ENCODE data around the gene SDHC. TPM values are rescaled to one million over a fixed set of nuclear protein-coding genes. Genes with fewer than 3 reads are reported as not detected.
A peak's percentile ranks its signal among the peaks of the same experiment; 100 is the strongest.

The SDHC gene
- total and polyA plus RNA-seq, 2 of the 13 experiments (the other 11 are each of a cell fraction or from before 2014, with no cell fraction given) = 27.1 to 229 TPM

DNA sequence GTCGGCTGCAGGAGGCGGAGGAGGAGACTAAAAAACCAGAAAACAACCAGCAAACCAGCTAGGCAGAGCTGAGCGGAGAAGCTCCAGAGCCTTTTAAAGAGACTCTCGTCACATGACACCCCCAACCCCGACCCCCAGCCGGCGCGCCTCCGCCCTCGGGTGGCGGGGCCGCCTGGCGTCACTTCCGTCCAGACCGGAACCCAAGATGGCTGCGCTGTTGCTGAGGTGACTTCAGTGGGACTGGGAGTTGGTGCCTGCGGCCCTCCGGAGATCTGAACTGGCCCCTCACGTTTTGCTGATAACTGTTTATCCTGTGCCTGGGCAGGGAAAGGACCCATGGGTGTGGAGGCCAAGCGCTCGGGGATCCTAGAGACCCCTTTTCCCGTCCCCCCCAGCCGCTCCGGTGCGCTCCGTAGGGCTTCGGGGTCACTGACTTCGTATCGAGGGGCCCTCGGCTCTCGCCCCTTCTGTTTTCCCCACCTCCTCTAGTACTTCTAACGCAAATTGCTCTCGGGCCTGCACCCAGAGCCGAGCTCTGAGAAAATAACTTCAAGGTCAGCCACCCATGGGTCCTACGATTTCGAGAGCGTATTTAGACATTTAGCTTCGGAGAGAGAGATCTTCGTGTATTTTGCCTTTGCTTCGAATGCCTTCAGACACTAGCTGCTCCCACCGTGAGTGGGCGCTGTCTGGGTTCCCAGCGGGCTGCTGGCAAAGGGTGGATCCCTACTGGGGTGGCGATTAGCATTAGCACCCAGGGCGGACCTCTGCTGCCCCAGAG is at the start of gene SDHC (continued):
- TF ChIP-seq, protein P1, sequence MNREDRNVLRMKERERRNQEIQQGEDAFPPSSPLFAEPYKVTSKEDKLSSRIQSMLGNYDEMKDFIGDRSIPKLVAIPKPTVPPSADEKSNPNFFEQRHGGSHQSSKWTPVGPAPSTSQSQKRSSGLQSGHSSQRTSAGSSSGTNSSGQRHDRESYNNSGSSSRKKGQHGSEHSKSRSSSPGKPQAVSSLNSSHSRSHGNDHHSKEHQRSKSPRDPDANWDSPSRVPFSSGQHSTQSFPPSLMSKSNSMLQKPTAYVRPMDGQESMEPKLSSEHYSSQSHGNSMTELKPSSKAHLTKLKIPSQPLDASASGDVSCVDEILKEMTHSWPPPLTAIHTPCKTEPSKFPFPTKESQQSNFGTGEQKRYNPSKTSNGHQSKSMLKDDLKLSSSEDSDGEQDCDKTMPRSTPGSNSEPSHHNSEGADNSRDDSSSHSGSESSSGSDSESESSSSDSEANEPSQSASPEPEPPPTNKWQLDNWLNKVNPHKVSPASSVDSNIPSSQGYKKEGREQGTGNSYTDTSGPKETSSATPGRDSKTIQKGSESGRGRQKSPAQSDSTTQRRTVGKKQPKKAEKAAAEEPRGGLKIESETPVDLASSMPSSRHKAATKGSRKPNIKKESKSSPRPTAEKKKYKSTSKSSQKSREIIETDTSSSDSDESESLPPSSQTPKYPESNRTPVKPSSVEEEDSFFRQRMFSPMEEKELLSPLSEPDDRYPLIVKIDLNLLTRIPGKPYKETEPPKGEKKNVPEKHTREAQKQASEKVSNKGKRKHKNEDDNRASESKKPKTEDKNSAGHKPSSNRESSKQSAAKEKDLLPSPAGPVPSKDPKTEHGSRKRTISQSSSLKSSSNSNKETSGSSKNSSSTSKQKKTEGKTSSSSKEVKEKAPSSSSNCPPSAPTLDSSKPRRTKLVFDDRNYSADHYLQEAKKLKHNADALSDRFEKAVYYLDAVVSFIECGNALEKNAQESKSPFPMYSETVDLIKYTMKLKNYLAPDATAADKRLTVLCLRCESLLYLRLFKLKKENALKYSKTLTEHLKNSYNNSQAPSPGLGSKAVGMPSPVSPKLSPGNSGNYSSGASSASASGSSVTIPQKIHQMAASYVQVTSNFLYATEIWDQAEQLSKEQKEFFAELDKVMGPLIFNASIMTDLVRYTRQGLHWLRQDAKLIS (CRISPR knock-in tag; IDR thresholded peaks at IDR 0.05) = no peak
- TF ChIP-seq, protein P2, sequence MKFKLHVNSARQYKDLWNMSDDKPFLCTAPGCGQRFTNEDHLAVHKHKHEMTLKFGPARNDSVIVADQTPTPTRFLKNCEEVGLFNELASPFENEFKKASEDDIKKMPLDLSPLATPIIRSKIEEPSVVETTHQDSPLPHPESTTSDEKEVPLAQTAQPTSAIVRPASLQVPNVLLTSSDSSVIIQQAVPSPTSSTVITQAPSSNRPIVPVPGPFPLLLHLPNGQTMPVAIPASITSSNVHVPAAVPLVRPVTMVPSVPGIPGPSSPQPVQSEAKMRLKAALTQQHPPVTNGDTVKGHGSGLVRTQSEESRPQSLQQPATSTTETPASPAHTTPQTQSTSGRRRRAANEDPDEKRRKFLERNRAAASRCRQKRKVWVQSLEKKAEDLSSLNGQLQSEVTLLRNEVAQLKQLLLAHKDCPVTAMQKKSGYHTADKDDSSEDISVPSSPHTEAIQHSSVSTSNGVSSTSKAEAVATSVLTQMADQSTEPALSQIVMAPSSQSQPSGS (CRISPR knock-in tag; IDR thresholded peaks at IDR 0.05) = peak; percentile 38
- no peak for TF ChIP-seq TCF12 (IDR thresholded peaks at IDR 0.05)
- no peak; the same call in 1 of the 2 replicates for TF ChIP-seq TCF12 (CRISPR knock-in tag; IDR thresholded peaks at IDR 0.05)
- TF ChIP-seq ZNF34 (CRISPR knock-in tag; IDR thresholded peaks at IDR 0.05; ENCODE audit: borderline replicate concordance) = no peak
- TF ChIP-seq ZNF350 (CRISPR knock-in tag; IDR thresholded peaks at IDR 0.05; ENCODE audit: borderline replicate concordance, low read depth) = peak; percentile 91; the same call in 1 of the 2 replicates
- no peak for TF ChIP-seq ZNF44 (CRISPR knock-in tag; IDR thresholded peaks at IDR 0.05)
- TF ChIP-seq ZNF337 (CRISPR knock-in tag; IDR thresholded peaks at IDR 0.05; ENCODE audit: borderline replicate concordance, low read depth) = no peak
- TF ChIP-seq, protein P3, sequence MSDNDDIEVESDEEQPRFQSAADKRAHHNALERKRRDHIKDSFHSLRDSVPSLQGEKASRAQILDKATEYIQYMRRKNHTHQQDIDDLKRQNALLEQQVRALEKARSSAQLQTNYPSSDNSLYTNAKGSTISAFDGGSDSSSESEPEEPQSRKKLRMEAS (IDR thresholded peaks at IDR 0.05) = 0 out of 2 replicates have a peak, but pooled peaks have one; percentile 11
- no peak for TF ChIP-seq TCF7L2 (IDR thresholded peaks at IDR 0.05; ENCODE audit: low read depth, low read length)
- TF ChIP-seq, protein P4, sequence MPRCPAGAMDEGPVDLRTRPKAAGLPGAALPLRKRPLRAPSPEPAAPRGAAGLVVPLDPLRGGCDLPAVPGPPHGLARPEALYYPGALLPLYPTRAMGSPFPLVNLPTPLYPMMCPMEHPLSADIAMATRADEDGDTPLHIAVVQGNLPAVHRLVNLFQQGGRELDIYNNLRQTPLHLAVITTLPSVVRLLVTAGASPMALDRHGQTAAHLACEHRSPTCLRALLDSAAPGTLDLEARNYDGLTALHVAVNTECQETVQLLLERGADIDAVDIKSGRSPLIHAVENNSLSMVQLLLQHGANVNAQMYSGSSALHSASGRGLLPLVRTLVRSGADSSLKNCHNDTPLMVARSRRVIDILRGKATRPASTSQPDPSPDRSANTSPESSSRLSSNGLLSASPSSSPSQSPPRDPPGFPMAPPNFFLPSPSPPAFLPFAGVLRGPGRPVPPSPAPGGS (CRISPR knock-in tag; IDR thresholded peaks at IDR 0.05) = no peak
- TF ChIP-seq, protein P5, sequence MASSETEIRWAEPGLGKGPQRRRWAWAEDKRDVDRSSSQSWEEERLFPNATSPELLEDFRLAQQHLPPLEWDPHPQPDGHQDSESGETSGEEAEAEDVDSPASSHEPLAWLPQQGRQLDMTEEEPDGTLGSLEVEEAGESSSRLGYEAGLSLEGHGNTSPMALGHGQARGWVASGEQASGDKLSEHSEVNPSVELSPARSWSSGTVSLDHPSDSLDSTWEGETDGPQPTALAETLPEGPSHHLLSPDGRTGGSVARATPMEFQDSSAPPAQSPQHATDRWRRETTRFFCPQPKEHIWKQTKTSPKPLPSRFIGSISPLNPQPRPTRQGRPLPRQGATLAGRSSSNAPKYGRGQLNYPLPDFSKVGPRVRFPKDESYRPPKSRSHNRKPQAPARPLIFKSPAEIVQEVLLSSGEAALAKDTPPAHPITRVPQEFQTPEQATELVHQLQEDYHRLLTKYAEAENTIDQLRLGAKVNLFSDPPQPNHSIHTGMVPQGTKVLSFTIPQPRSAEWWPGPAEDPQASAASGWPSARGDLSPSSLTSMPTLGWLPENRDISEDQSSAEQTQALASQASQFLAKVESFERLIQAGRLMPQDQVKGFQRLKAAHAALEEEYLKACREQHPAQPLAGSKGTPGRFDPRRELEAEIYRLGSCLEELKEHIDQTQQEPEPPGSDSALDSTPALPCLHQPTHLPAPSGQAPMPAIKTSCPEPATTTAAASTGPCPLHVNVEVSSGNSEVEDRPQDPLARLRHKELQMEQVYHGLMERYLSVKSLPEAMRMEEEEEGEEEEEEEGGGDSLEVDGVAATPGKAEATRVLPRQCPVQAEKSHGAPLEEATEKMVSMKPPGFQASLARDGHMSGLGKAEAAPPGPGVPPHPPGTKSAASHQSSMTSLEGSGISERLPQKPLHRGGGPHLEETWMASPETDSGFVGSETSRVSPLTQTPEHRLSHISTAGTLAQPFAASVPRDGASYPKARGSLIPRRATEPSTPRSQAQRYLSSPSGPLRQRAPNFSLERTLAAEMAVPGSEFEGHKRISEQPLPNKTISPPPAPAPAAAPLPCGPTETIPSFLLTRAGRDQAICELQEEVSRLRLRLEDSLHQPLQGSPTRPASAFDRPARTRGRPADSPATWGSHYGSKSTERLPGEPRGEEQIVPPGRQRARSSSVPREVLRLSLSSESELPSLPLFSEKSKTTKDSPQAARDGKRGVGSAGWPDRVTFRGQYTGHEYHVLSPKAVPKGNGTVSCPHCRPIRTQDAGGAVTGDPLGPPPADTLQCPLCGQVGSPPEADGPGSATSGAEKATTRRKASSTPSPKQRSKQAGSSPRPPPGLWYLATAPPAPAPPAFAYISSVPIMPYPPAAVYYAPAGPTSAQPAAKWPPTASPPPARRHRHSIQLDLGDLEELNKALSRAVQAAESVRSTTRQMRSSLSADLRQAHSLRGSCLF (CRISPR knock-in tag; IDR thresholded peaks at IDR 0.05; ENCODE audit: borderline replicate concordance) = no peak
- TF ChIP-seq, protein P6, sequence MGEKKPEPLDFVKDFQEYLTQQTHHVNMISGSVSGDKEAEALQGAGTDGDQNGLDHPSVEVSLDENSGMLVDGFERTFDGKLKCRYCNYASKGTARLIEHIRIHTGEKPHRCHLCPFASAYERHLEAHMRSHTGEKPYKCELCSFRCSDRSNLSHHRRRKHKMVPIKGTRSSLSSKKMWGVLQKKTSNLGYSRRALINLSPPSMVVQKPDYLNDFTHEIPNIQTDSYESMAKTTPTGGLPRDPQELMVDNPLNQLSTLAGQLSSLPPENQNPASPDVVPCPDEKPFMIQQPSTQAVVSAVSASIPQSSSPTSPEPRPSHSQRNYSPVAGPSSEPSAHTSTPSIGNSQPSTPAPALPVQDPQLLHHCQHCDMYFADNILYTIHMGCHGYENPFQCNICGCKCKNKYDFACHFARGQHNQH (CRISPR knock-in tag; IDR thresholded peaks at IDR 0.05) = peak; percentile 57; the same call in 1 of the 2 replicates
- peak; percentile 10 for TF ChIP-seq TBL1XR1 (IDR thresholded peaks at IDR 0.05; ENCODE audit: borderline replicate concordance, low read length, partially characterized antibody)
- peak; percentile 60; the same call in 1 of the 2 replicates for TF ChIP-seq DMAP1 (CRISPR knock-in tag; IDR thresholded peaks at IDR 0.05)
